IMR-90 (cell line): ENCODE measurements around the gene GRB2. TPM values are rescaled to one million over a fixed set of nuclear protein-coding genes. Genes with fewer than 3 reads are reported as not detected.
A peak's percentile ranks its signal among the peaks of the same experiment; 100 is the strongest.

Experiments
- ATAC-seq: fragments of 200-7000 bp; cut with Tn5 transposase; 2 replicates; pipeline ENCODE4 v1.9.1; 2020; ENCODE audit warnings: low read depth, mild to moderate bottlenecking, moderate library complexity
- BruUV-seq: library from RNA; stranded (reverse); fragments of 400-500 nt; replicated peaks from 2 replicates; lab custom pipeline; 2021; lab: Mats Ljungman, UMichigan
- CTCF ChIA-PET: fragments of 300-600 bp; formaldehyde crosslinking; extraction: SDS; loops from one replicate; lab custom pipeline; 2021; ENCODE audit warnings: antibody characterized with exemption; lab: Yijun Ruan, JAX
- POLR2A ChIA-PET: fragments of 300-600 bp; sonication (Branson Sonifier 250); formaldehyde crosslinking; loops from one replicate; lab custom pipeline; 2022; ENCODE audit warnings: antibody characterized with exemption; ENCODE audit not compliant: unreplicated experiment; lab: Charles Lee
- DNase-seq: peaks from one replicate; pipeline ENCODE4 v3.0.0; 2013
- H2AFZ ChIP-seq: replicated peaks from 2 replicates; pipeline ENCODE3; 2013; ENCODE audit warnings: low read length, mild to moderate bottlenecking; ENCODE audit not compliant: poor library complexity
- H2AK5ac ChIP-seq: 2 replicates; pipeline ENCODE4 v1.6.1; 2013; ENCODE audit warnings: low read depth, low read length, inconsistent platforms
- H2AK9ac ChIP-seq: replicated peaks from 2 replicates; pipeline ENCODE3; 2013; ENCODE audit warnings: mild to moderate bottlenecking, low read depth, low read length, moderate library complexity; ENCODE audit not compliant: poor library complexity
- H2BK120ac ChIP-seq: 2 replicates; pipeline ENCODE4 v1.6.1; 2013; ENCODE audit warnings: low read depth, low read length, inconsistent platforms
- H2BK15ac ChIP-seq: 3 replicates; pipeline ENCODE4 v1.6.1; 2013; ENCODE audit warnings: low read depth, low read length, inconsistent platforms
- H2BK20ac ChIP-seq: 2 replicates; pipeline ENCODE4 v1.6.1; 2013; ENCODE audit warnings: low read depth, mild to moderate bottlenecking, inconsistent platforms, low read length, moderate library complexity
- H2BK5ac ChIP-seq: 2 replicates; pipeline ENCODE4 v1.6.1; 2013; ENCODE audit warnings: mild to moderate bottlenecking, low read depth, low read length, inconsistent platforms; ENCODE audit not compliant: poor library complexity, severe bottlenecking
- H3K14ac ChIP-seq: replicated peaks from 2 replicates; pipeline ENCODE4 v1.6.1; 2013; ENCODE audit warnings: low read depth, low read length, inconsistent platforms
- H3K18ac ChIP-seq: 2 replicates; pipeline ENCODE4 v1.6.1; 2013; ENCODE audit warnings: low read depth, low read length, control low read depth
- H3K23ac ChIP-seq: 2 replicates; pipeline ENCODE4 v1.6.1; 2013; ENCODE audit warnings: low read depth, low read length, inconsistent platforms
- H3K27ac ChIP-seq: 2 replicates; pipeline ENCODE4 v1.5.1; 2013; ENCODE audit warnings: mild to moderate bottlenecking, control low read depth, low read length; ENCODE audit not compliant: insufficient read depth
- H3K27me3 ChIP-seq: 2 replicates; pipeline ENCODE4 v1.6.1; 2013; ENCODE audit warnings: low read length; ENCODE audit not compliant: control insufficient read depth, insufficient read depth
- H3K36me3 ChIP-seq: 2 replicates; pipeline ENCODE4 v1.6.1; 2013; ENCODE audit warnings: low read length, mixed read lengths; ENCODE audit not compliant: control insufficient read depth, insufficient read depth
- H3K4ac ChIP-seq: 2 replicates; pipeline ENCODE4 v1.6.1; 2013; ENCODE audit warnings: low read depth, low read length, inconsistent platforms
- H3K4me1 ChIP-seq: 2 replicates; pipeline ENCODE4 v1.6.1; 2013; ENCODE audit warnings: low read length, mixed read lengths; ENCODE audit not compliant: control insufficient read depth, insufficient read depth
- H3K4me2 ChIP-seq: 2 replicates; pipeline ENCODE4 v1.6.1; 2013; ENCODE audit warnings: low read depth, mild to moderate bottlenecking, control low read depth, low read length, moderate library complexity
- H3K4me3 ChIP-seq: 2 replicates; pipeline ENCODE4 v1.5.1; 2013; ENCODE audit warnings: low read depth, mild to moderate bottlenecking, control low read depth, low read length, moderate library complexity; ENCODE audit not compliant: insufficient read depth
- H3K56ac ChIP-seq: 2 replicates; pipeline ENCODE4 v1.6.1; 2013; ENCODE audit warnings: low read length, inconsistent platforms; ENCODE audit not compliant: insufficient read depth; ENCODE audit errors: extremely low read depth
- H3K79me1 ChIP-seq, 2 experiments: 2 replicates each; pipeline ENCODE4 v1.6.1; 2013; ENCODE audit warnings: low read length in 2 of 2, inconsistent platforms in 1 of 2, low read depth in 1 of 2
- H3K9ac ChIP-seq: 2 replicates; pipeline ENCODE4 v1.6.1; 2013; ENCODE audit warnings: low read depth, low read length, control low read depth
- H3K9me1 ChIP-seq: 2 replicates; pipeline ENCODE4 v1.6.1; 2013; ENCODE audit warnings: low read length, inconsistent platforms; ENCODE audit not compliant: insufficient read depth
- H3K9me3 ChIP-seq: 2 replicates; pipeline ENCODE4 v1.6.1; 2013; ENCODE audit warnings: low read length; ENCODE audit not compliant: control insufficient read depth, insufficient read depth
- H4K20me1 ChIP-seq: 2 replicates; pipeline ENCODE4 v1.6.1; 2013; ENCODE audit warnings: low read length, inconsistent platforms; ENCODE audit not compliant: insufficient read depth
- H4K5ac ChIP-seq: 2 replicates; pipeline ENCODE4 v1.6.1; 2013; ENCODE audit warnings: mild to moderate bottlenecking, low read depth, low read length, control low read depth
- H4K8ac ChIP-seq, 2 experiments: 2 replicates each; pipeline ENCODE4 v1.6.1; 2013; ENCODE audit warnings: low read depth in 2 of 2, low read length in 2 of 2, control low read depth in 1 of 2, inconsistent platforms in 1 of 2
- H4K91ac ChIP-seq: 2 replicates; pipeline ENCODE4 v1.6.1; 2013; ENCODE audit warnings: low read depth, low read length, inconsistent platforms; ENCODE audit not compliant: insufficient read depth
- BHLHE40 ChIP-seq: fragments of 150-350 bp; IDR thresholded peaks from 2 replicates; pipeline ENCODE4 v1.6.1; 2016; ENCODE audit warnings: mild to moderate bottlenecking, low read depth, low read length
- CEBPB ChIP-seq: IDR thresholded peaks from 2 replicates; pipeline ENCODE4 v1.6.1; 2012; ENCODE audit warnings: low read depth, low read length, improper control_type of control experiment
- CHD1 ChIP-seq: IDR thresholded peaks from 2 replicates; pipeline ENCODE4 v1.6.1; 2012; ENCODE audit warnings: low read depth, low read length, improper control_type of control experiment
- CTCF ChIP-seq: conservative IDR thresholded peaks from 2 replicates; pipeline ENCODE4 v1.5.1; 2012; ENCODE audit warnings: mild to moderate bottlenecking, low read depth, low read length, improper control_type of control experiment
- ELK1 ChIP-seq: fragments of 150-350 bp; IDR thresholded peaks from 2 replicates; pipeline ENCODE4 v1.6.1; 2016; ENCODE audit warnings: low read depth, mild to moderate bottlenecking, low read length, moderate library complexity, borderline replicate concordance
- FOS ChIP-seq: fragments of 150-350 bp; IDR thresholded peaks from 2 replicates; pipeline ENCODE4 v1.6.1; 2016; ENCODE audit warnings: low read depth, low read length
- MAFK ChIP-seq: IDR thresholded peaks from 2 replicates; pipeline ENCODE4 v1.6.1; 2012; ENCODE audit warnings: low read depth, low read length, improper control_type of control experiment
- MAZ ChIP-seq: IDR thresholded peaks from 2 replicates; pipeline ENCODE4 v1.6.1; 2012; ENCODE audit warnings: low read depth, mild to moderate bottlenecking, low read length, improper control_type of control experiment, moderate library complexity, borderline replicate concordance
- MXI1 ChIP-seq: IDR thresholded peaks from 2 replicates; pipeline ENCODE4 v1.6.1; 2012; ENCODE audit warnings: low read depth, mild to moderate bottlenecking, low read length, moderate library complexity, borderline replicate concordance
- NFE2L2 ChIP-seq: fragments of 150-350 bp; IDR thresholded peaks from 2 replicates; pipeline ENCODE4 v1.6.1; 2016; ENCODE audit warnings: low read depth, mild to moderate bottlenecking, low read length
- POLR2A ChIP-seq: IDR thresholded peaks from 2 replicates; pipeline ENCODE4 v1.6.1; 2012; ENCODE audit warnings: mild to moderate bottlenecking, low read depth, low read length
- RAD21 ChIP-seq: IDR thresholded peaks from 2 replicates; pipeline ENCODE4 v1.6.1; 2012; ENCODE audit warnings: low read length, improper control_type of control experiment
- RCOR1 ChIP-seq: IDR thresholded peaks from 2 replicates; pipeline ENCODE4 v1.6.1; 2012; ENCODE audit warnings: mild to moderate bottlenecking, low read length, improper control_type of control experiment; ENCODE audit not compliant: insufficient replicate concordance
- RFX5 ChIP-seq: IDR thresholded peaks from 2 replicates; pipeline ENCODE4 v1.8.0; 2012; ENCODE audit warnings: low read depth, mild to moderate bottlenecking, low read length, moderate library complexity
- SMC3 ChIP-seq: fragments of 150-350 bp; IDR thresholded peaks from 2 replicates; pipeline ENCODE4 v1.6.1; 2016; ENCODE audit warnings: low read depth, mild to moderate bottlenecking, antibody characterized with exemption, low read length, moderate library complexity
- WGBS, 2 experiments: methylation state at CpG; one replicate each; pipeline versions ENCODE4 v1.1.5 to v1.1.7; 2013; ENCODE audit warnings: missing lambda C conversion rate in 2 of 2; ENCODE audit not compliant: insufficient read length in 1 of 2; ENCODE audit errors: extremely low coverage in 2 of 2; 5-methylcytosine and 5-hydroxymethylcytosine counted together
- dilution Hi-C: fragments of 300-500 bp; cut with HindIII; formaldehyde crosslinking; loops from one replicate; pipeline ENCODE4 v1.14.3; 2018; ENCODE audit warnings: low sequenced_read_pairs; ENCODE audit not compliant: unreplicated experiment
- in situ Hi-C: fragments of 300-500 bp; cut with MboI; formaldehyde crosslinking; loops from 3 replicates; pipeline ENCODE4 v1.14.3; 2019; ENCODE audit warnings: low sequenced_read_pairs, inconsistent platforms, mixed read lengths
- intact Hi-C: fragments of 100-400 bp; cut with micrococcal nuclease; formaldehyde crosslinking; loops from 2 replicates; pipeline ENCODE4 v1.10.0; 2022
- polyA plus RNA-seq, 3 experiments: library from polyadenylated mRNA; depleted of rRNA; stranded (reverse); fragments of >200 nt; gene quantifications; 2 replicates each; pipeline ENCODE4 v1.2.3, GENCODE V29; 2012; ENCODE audit warnings: low replicate concordance in 1 of 3
- total RNA-seq: library from RNA; depleted of rRNA; stranded (reverse); fragments of >200 nt; gene quantifications from 2 replicates; pipeline ENCODE4 v1.2.3, GENCODE V29; 2012

GRB2 gene
- total and polyA plus RNA-seq, 2 of the 4 experiments (the other 2 are of a cell fraction), result 49.3 to 62.1 TPM

- Histone ChIP-seq H3K27ac (peak within 1 kb of the TSS; percentile 73), H4K5ac (peak within 1 kb of the TSS; percentile 51), H3K9ac (peak within 1 kb of the TSS; percentile 67), H2AFZ (peak within 1 kb of the TSS; percentile 94), H3K27me3 (no peaks in the 10 kb centered on the region), H2AK9ac (peak within 1 kb of the TSS; percentile 76), H2BK120ac (peak within 1 kb of the TSS; percentile 81), H3K23ac (peak within 1 kb of the TSS; percentile 81), H3K36me3 (peaks cover 3% of the 10 kb centered on the region; the same call in 1 of the 2 replicates), H2BK5ac (peak within 1 kb of the TSS; percentile 88), H3K4me1 (no peaks in the 10 kb centered on the region), H3K4me2 (peak within 1 kb of the TSS; percentile 82), H3K14ac (peak within 1 kb of the TSS; percentile 90), H3K79me1 (peaks cover 0 to 13% of the 10 kb centered on the region in 2 experiments; a peak in 1 of 4 replicates), H3K56ac (peak within 1 kb of the TSS; percentile 84), H2BK20ac (peak within 1 kb of the TSS; percentile 41; the same call in 1 of the 2 replicates), H3K4me3 (peak within 1 kb of the TSS; percentile 70), H4K8ac (peak within 1 kb of the TSS; percentile 57 to 96), H2BK15ac (peak within 1 kb of the TSS; percentile 78; the same call in 2 of the 3 replicates), H3K4ac (peak within 1 kb of the TSS; percentile 86), H2AK5ac (0 out of 2 replicates have a peak within 1 kb of the TSS, but pooled peaks have one; percentile 14), H3K9me3 (no peaks in the 10 kb centered on the region), H3K9me1 (peaks cover 4% of the 10 kb centered on the region; the same call in 1 of the 2 replicates), H4K91ac (peak within 1 kb of the TSS; percentile 78), H4K20me1 (no peaks in the 10 kb centered on the region), H3K18ac (peak within 1 kb of the TSS; percentile 63)
- in situ Hi-C loops, result no loop called here
- CTCF ChIA-PET, result interaction anchor here (0.8 to 1.7 kb wide), 7 partner anchors 9 to 123 kb away, joined by 3 to 15 read pairs (median 5); partner anchors contain the start of genes GRB2 and MIF4GD
- dilution Hi-C loops, result no loop called here
- peak; percentile 98 for DNase-seq
- intact Hi-C loops, result no loop called here
- 0% methylated on average over 41 of the region's 65 CpGs; no CpG with 5 or more reads in 1 of the 2 experiments for WGBS, 2 experiments
- ATAC-seq, result peak; percentile 99
- no TSS peak for BruUV-seq
- POLR2A ChIA-PET, result interaction anchor here (0.7 to 1.4 kb wide), 3 partner anchors 48 to 118 kb away, joined by 3 to 5 read pairs (median 3); no protein-coding TSS in a partner anchor
- TF ChIP-seq MXI1 (peak; percentile 74; the same call in 1 of the 2 replicates), RCOR1 (no peak), POLR2A (peak; percentile 63), CHD1 (no peak), NFE2L2 (no peak), MAFK (no peak), RAD21 (no peak), ELK1 (no peak), CTCF (0 out of 2 replicates have a peak, but pooled peaks have one; percentile 19), SMC3 (no peak), FOS (peak; percentile 43; the same call in 1 of the 2 replicates), RFX5 (0 out of 2 replicates have a peak, but pooled peaks have one; percentile 14), BHLHE40 (no peak), MAZ (no peak; the same call in 1 of the 2 replicates), CEBPB (no peak)
Measured at GRCh38 chr17:75289115-75289831, 116.2 kb downstream of the GRB2 start, which contains the start of gene SLC25A19. Gene SLC25A19 (minus strand): TSS chr17:75289433. CDS start chr17:75286764, 2,669 bp downstream.
